Spleen (tissue), 11 donors: ENCODE results near the gene AVPI1. TPM values are rescaled to one million over a fixed set of nuclear protein-coding genes. Genes with fewer than 3 reads are reported as not detected.

Experiments
- DNase-seq: peaks from one replicate; pipeline ENCODE4 v3.0.0-alpha.2; 2020
- H3K27ac ChIP-seq, 8 donors: fragments of 200-600 bp; sonication (generic) in 7 of 8; 1 replicate in 4 of 8; 2 replicates in 4 of 8; pipeline versions ENCODE4 v1.5.0 to v1.8.0; 2016 to 2021; ENCODE audit warnings: inconsistent platforms in 4 of 8, mild to moderate bottlenecking in 4 of 8, moderate library complexity in 1 of 8
- H3K27me3 ChIP-seq, 7 donors: fragments of 200-600 bp; sonication (generic) in 6 of 7; replicated peaks in 1 of 7; 1 replicate in 4 of 7; 2 replicates in 3 of 7; pipeline versions ENCODE4 v1.5.0 to v1.8.0; 2016 to 2021; ENCODE audit warnings: inconsistent platforms in 3 of 7, mild to moderate bottlenecking in 1 of 7
- H3K36me3 ChIP-seq, 6 donors: fragments of 200-600 bp; sonication (generic) in 5 of 6; 1 replicate in 4 of 6; 2 replicates in 2 of 6; pipeline versions ENCODE4 v1.5.0 to v1.8.0; 2016 to 2021; ENCODE audit warnings: inconsistent platforms in 2 of 6
- H3K4me1 ChIP-seq, 6 donors: fragments of 200-600 bp; sonication (generic) in 5 of 6; 1 replicate in 3 of 6; 2 replicates in 3 of 6; pipeline versions ENCODE4 v1.5.0 to v1.8.0; 2016 to 2021; ENCODE audit warnings: inconsistent platforms in 3 of 6
- H3K4me3 ChIP-seq, 8 donors: fragments of 200-600 bp; sonication (generic) in 7 of 8; 1 replicate in 4 of 8; 2 replicates in 4 of 8; pipeline versions ENCODE4 v1.5.0 to v1.8.0; 2016 to 2021; ENCODE audit warnings: inconsistent platforms in 4 of 8, mild to moderate bottlenecking in 4 of 8, moderate library complexity in 2 of 8
- H3K9me3 ChIP-seq, 8 donors: fragments of 200-600 bp; sonication (generic) in 7 of 8; 1 replicate in 4 of 8; 2 replicates in 4 of 8; pipeline versions ENCODE4 v1.5.0 to v1.8.0; 2016 to 2021; ENCODE audit warnings: inconsistent platforms in 4 of 8
- POLR2A ChIP-seq, 3 donors: fragments of 450-650 bp; IDR thresholded peaks; one replicate each; pipeline ENCODE4 v1.5.1; 2017; ENCODE audit warnings: antibody characterized with exemption in 3 of 3, mild to moderate bottlenecking in 1 of 3
- POLR2AphosphoS5 ChIP-seq, 3 donors: sonication (generic); formaldehyde crosslinking; IDR thresholded peaks; one replicate each; pipeline ENCODE4 v1.5.1; 2017; ENCODE audit warnings: antibody characterized with exemption in 3 of 3
- WGBS, 5 donors: extraction: QIAGEN DNeasy Blood & Tissue Kit in 3 of 5; methylation state at CpG; one replicate each; pipeline versions ENCODE4 v1.1.5 to v1.1.7; 2013 to 2018; 5-methylcytosine and 5-hydroxymethylcytosine counted together
- intact Hi-C: fragments of 100-400 bp; cut with DNase I; formaldehyde crosslinking; loops from one replicate; pipeline ENCODE4 v1.15.0; 2023; ENCODE audit warnings: low total_unique reads
- polyA plus RNA-seq, 3 donors: library from polyadenylated mRNA; stranded (reverse); fragments of 200-250 nt; gene quantifications; one replicate each; pipeline ENCODE4 v1.2.1, GENCODE V29; 2013
- total RNA-seq, 7 donors: library from RNA; depleted of rRNA in 3 of 7; stranded (reverse); fragments of >200 nt in 3 of 7; fragmentation: NEBNext Ultra II Directional in 4 of 7; extraction: Animal tissue kit (Norgen Biotek cat#: 25700) in 4 of 7; gene quantifications; one replicate each; pipeline versions ENCODE4 v1.1.0 to v1.2.1, GENCODE V29; 2016 to 2021
- TF ChIP-seq, protein P1 (sequence below), 11 experiments: fragments of 200-600 bp in 7 of 11; fragments of 450-650 bp in 4 of 11; sonication (generic) in 4 of 11; IDR thresholded peaks in 8 of 11; conservative IDR thresholded peaks in 3 of 11; 1 replicate in 7 of 11; 2 replicates in 4 of 11; pipeline versions ENCODE4 v1.4.0 to v1.8.0; 2016 to 2021; ENCODE audit warnings: antibody characterized with exemption in 11 of 11, inconsistent platforms in 4 of 11, mild to moderate bottlenecking in 1 of 11
- donor health status: healthy with polysubstance abuse.
- donor health status: DM: no; HTN: no; CAD: no; lungs with moderate emphysema.
- donor health status: DM: no; HTN: no; CAD: no.
- donor health status: Bipolar disorder and iron deficiency.
- donor health status: healthy.
- donor health status: DM: no; HTN: no; CAD: no.
- donor health status: DM: yes; HTN: yes; CAD: no.

AVPI1 gene
- total and polyA plus RNA-seq, 10 donors = 4.0 to 35.8 (median 14.3) TPM

DNA sequence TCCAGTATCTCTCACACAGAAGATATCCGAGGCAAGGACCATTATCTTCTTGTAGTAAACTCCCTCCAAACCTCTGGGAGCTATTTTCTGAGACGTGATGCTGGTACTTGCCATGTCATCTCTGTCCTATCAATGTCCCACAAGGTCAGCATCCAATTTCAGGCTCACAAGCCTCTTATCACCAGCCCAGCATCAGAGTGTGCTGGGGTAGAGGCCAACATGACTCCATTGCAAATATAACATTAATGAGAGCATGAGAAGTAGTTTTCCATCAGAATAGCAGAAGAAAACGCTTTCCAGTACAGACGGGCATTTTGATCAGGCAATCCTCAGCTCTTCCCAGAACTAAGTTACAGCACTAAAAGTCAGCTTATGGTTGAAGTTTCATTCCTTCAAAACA lies 59.3 kb downstream of the AVPI1 start:
- Histone ChIP-seq H3K4me1 (peaks cover 0 to 11% (median 5%) of the 10 kb centered on the region in 6 donors), H3K27ac (no peak overlapping the region), H3K9me3 (no peaks in the 10 kb centered on the region), H3K27me3 (no peaks in the 10 kb centered on the region), H3K4me3 (no peak overlapping the region), H3K36me3 (no peaks in the 10 kb centered on the region)
- no peak for DNase-seq
- TF ChIP-seq POLR2AphosphoS5 (IDR thresholded peaks at IDR 0.05) = no peak
- TF ChIP-seq, protein P1, sequence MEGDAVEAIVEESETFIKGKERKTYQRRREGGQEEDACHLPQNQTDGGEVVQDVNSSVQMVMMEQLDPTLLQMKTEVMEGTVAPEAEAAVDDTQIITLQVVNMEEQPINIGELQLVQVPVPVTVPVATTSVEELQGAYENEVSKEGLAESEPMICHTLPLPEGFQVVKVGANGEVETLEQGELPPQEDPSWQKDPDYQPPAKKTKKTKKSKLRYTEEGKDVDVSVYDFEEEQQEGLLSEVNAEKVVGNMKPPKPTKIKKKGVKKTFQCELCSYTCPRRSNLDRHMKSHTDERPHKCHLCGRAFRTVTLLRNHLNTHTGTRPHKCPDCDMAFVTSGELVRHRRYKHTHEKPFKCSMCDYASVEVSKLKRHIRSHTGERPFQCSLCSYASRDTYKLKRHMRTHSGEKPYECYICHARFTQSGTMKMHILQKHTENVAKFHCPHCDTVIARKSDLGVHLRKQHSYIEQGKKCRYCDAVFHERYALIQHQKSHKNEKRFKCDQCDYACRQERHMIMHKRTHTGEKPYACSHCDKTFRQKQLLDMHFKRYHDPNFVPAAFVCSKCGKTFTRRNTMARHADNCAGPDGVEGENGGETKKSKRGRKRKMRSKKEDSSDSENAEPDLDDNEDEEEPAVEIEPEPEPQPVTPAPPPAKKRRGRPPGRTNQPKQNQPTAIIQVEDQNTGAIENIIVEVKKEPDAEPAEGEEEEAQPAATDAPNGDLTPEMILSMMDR (IDR thresholded peaks at IDR 0.05 in 8 of 11, conservative IDR thresholded peaks at IDR 0.05 in 3 of 11) = no peak
- TF ChIP-seq POLR2A (IDR thresholded peaks at IDR 0.05) = no peak
- intact Hi-C loops = no loop called here
- WGBS, 5 donors = 75 to 92% (median 85%) methylated on average over 4 of the region's 4 CpGs

Other genes with a start within 250 kb of the AVPI1 start
- gene EXOSC1, start 241.2 kb downstream of the AVPI1 start, total RNA-seq = 10 to 100 TPM; 28.7 to 38.2 (median 33.8) TPM
- gene EXOSC1, start 241.2 kb downstream of the AVPI1 start, polyA plus RNA-seq = 10 to 100 TPM; 42.1 to 50.5 (median 49.4) TPM
- gene ZDHHC16, start 241.1 kb downstream of the AVPI1 start, total RNA-seq = 10 to 100 TPM; 23.6 to 26.1 (median 25.1) TPM
- 10 to 100 TPM; 14.0 to 20.1 (median 15.7) TPM for gene ZDHHC16, start 241.1 kb downstream of the AVPI1 start, polyA plus RNA-seq
- gene MMS19, start 188.8 kb downstream of the AVPI1 start, total RNA-seq = 10 to 100 TPM; 54.5 to 91.5 (median 59.7) TPM
- 100 to 1,000 TPM in 1 of 3 donors, 10 to 100 TPM in 2; 53.5 to 101 (median 78.7) TPM for gene MMS19, start 188.8 kb downstream of the AVPI1 start, polyA plus RNA-seq
- gene UBTD1, start 188.3 kb downstream of the AVPI1 start, total RNA-seq = 10 to 100 TPM in 6 of 7 donors, 1 to 10 TPM in 1; 8.0 to 17.6 (median 12.1) TPM
- 10 to 100 TPM in 1 of 3 donors, 1 to 10 TPM in 2; 4.5 to 11.5 (median 6.8) TPM for gene UBTD1, start 188.3 kb downstream of the AVPI1 start, polyA plus RNA-seq
- not detected for gene ANKRD2, start 114.5 kb downstream of the AVPI1 start, total RNA-seq
- under 1 TPM; 0.10 to 0.52 (median 0.18) TPM for gene ANKRD2, start 114.5 kb downstream of the AVPI1 start, polyA plus RNA-seq
- under 1 TPM in 2 of 7 donors, not detected in 5; 0.19 to 0.32 TPM for gene HOGA1, start 102.9 kb downstream of the AVPI1 start, total RNA-seq
- gene HOGA1, start 102.9 kb downstream of the AVPI1 start, polyA plus RNA-seq = under 1 TPM; 0.11 to 0.42 (median 0.15) TPM
- gene C10orf62, start 97.5 kb downstream of the AVPI1 start, total RNA-seq = not detected
- gene C10orf62, start 97.5 kb downstream of the AVPI1 start, polyA plus RNA-seq = not detected
- 1 to 10 TPM; 1.6 to 5.0 (median 2.8) TPM for gene MORN4, start 53.7 kb downstream of the AVPI1 start, total RNA-seq
- 1 to 10 TPM; 2.0 to 2.8 (median 2.6) TPM for gene MORN4, start 53.7 kb downstream of the AVPI1 start, polyA plus RNA-seq
- 10 to 100 TPM; 19.1 to 28.7 (median 23.4) TPM for gene PI4K2A, start 46.6 kb downstream of the AVPI1 start, total RNA-seq
- gene PI4K2A, start 46.6 kb downstream of the AVPI1 start, polyA plus RNA-seq = 10 to 100 TPM in 1 of 3 donors, 1 to 10 TPM in 2; 7.1 to 14.3 (median 7.5) TPM
- 10 to 100 TPM; 11.0 to 24.6 (median 17.2) TPM for gene MARVELD1, start 26.5 kb upstream of the AVPI1 start, total RNA-seq
- 1 to 10 TPM; 3.7 to 7.8 (median 6.4) TPM for gene MARVELD1, start 26.5 kb upstream of the AVPI1 start, polyA plus RNA-seq
- 10 to 100 TPM; 29.2 to 42.2 (median 34.1) TPM for gene ZFYVE27, start 49.9 kb upstream of the AVPI1 start, total RNA-seq
- 10 to 100 TPM; 16.8 to 24.7 (median 17.5) TPM for gene ZFYVE27, start 49.9 kb upstream of the AVPI1 start, polyA plus RNA-seq
- not detected for gene SFRP5, start 84.8 kb upstream of the AVPI1 start, total RNA-seq
- 1 to 10 TPM in 1 of 3 donors, under 1 TPM in 1, not detected in 1; 0.09 to 3.6 TPM for gene SFRP5, start 84.8 kb upstream of the AVPI1 start, polyA plus RNA-seq
- gene GOLGA7B, start 162.6 kb upstream of the AVPI1 start, total RNA-seq = 1 to 10 TPM in 1 of 7 donors, under 1 TPM in 6; 0.44 to 1.0 (median 0.58) TPM
- gene GOLGA7B, start 162.6 kb upstream of the AVPI1 start, polyA plus RNA-seq = under 1 TPM; 0.27 to 0.48 (median 0.48) TPM